ENCODE data around the gene TAS2R16.

The TAS2R16 gene, protein sequence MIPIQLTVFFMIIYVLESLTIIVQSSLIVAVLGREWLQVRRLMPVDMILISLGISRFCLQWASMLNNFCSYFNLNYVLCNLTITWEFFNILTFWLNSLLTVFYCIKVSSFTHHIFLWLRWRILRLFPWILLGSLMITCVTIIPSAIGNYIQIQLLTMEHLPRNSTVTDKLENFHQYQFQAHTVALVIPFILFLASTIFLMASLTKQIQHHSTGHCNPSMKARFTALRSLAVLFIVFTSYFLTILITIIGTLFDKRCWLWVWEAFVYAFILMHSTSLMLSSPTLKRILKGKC

DNA sequence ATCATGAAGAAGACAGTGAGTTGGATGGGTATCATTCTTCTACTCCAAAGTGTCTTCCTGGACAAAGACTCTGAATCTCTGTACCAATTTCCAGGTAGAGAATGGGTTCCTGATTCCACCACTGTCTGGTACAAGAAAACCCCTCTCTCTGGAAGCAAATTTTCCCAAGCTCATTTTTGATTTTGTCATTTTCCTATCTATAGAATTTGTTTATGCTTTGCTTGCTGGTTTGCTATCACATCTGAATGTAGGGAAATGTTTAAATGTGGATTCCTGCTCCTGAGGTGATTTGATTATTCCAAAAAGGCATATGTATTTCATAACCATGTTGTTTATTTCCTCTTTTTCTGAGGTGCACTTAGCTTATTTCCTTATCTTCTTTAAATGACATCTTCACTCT lies at the start of gene TAS2R16:
Gene TAS2R16, minus strand, starts transcription at position 101 of the 400 bp plus-strand sequence. Its CDS starts 66 bp downstream, at position 35.
- DNase-seq: no peak

DNA sequence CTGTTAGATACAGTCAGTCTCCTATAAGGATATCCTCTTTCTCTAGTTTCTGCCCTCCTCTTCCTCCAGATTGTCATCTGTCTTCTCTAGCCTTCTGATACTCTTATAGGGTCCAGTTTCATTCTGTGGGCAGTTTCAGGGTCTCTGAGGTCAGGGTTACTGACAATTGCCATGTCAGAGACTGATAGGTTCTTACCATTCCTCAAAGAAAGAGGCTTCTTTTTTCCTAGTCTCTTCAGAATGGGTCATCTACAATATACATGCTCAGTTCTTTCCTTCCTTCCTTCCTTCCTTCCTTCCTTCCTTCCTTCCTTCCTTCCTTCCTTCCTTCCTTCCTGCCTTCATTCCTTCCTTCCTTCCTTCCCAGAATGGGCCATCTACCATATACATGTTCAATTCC lies 48.1 kb upstream of the TAS2R16 start:
- DNase-seq: no peak

DNA sequence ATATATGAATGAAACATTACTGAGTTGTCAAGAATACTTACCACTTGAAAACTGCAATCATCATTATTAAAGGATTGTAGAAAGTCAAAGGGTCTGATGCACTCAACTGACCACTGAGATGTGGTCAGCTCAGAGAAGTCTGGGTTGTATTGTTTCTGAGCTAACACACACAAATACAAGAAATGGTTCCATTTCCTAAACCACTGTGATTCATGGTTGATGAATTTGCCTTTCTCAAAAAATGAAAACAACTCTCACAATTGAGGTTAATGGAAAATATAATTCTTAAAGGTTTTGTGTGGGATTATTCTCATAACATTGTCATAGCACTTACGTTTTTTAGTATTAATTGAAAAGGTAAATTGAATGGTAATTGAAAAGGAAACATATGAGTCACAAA lies 45.6 kb upstream of the TAS2R16 start:
- no peak for DNase-seq

DNA sequence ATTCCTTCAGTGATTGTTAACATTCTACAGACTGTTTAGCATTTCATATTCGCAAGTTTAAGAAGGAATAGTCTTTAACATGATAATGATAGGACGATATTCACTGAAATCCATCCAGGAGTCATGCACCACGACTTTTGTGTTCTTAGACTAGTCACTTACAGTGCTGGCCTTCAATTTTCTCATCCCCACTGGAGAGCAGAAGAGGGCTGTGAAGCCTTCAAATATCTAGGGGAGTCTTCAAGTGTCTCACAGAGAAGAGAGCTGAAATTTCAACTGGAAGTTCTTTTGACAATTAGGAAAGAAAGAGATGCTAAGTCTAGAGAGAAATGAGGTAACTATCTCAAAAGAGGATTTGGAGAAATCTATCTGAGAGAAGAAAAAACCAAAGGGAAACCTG lies 43.8 kb upstream of the TAS2R16 start:
- DNase-seq: no peak

DNA sequence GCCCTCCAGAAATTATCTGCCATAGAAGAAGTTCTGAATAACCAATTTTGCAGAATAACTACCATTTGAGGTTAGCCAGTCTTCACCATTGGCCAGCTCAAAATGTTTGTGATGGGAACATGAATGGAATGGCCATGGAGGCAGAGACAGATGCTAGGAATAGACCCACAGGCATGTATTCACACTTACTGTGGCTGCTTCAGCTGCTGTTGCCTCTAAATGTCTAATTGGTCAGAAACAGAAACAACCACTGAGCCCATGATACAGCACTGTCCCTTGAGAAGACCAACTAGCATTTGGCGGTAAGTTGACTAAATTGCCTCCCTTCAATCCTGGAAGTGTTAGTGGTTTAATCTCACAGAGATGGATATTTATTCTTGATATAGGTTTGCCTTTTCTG lies 38.6 kb upstream of the TAS2R16 start:
- no peak for DNase-seq

DNA sequence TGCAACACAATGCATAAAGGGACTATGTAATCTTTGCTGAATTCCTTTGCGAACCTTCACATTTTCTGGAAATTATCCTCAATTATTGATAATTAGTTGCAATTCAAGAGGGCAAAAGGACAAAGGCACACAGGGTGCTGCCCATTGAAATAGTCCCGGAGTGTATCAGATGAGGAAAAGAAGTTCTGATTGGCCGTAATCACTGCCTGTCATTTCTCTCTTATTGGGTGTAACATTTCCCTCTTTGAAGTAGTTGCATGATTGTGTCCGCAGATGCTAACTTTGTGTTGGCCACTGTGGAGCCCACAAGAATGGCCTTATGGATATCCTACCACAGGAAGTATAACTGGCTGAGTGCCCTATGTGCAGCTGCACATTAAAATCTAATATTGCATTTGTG lies 35.1 kb upstream of the TAS2R16 start:
- DNase-seq: no peak

DNA sequence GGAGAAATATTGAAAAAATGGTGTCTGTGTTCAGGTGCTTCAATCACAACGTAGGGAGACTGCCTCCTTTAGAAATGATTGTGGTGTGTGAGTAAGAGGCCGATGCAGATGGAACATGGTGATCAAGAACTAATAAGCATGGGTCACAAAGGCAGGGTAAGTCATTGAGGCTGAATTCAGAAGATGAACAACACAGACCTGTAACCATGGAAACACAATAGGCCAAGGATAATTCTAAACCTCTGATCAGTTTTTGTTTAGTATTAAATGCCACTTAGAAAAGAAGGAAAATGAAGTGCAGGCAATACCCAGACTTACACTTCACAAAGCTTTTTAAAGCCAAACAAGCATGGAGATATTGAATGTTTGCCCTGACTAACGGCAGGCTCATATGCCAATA lies 32.8 kb upstream of the TAS2R16 start:
- DNase-seq: no peak

DNA sequence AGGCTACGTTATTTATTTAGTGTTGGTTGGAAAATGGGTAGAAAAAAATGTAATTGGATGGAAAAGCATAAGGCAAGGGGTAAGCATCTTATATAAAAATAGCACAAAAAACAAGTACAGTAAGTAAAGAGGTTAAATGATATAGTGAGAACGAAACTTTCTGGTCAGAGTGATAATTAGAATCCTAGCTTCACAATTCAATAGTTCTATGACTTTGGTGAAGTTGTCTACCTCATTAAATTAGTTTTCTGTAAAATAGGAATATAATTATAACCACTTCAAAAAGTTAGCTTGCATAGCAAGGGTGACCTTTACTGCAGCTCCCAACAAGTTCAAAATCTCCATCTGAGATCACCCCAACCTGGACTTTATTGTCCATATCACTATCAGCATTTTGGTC lies 30.8 kb upstream of the TAS2R16 start:
- no peak for DNase-seq

DNA sequence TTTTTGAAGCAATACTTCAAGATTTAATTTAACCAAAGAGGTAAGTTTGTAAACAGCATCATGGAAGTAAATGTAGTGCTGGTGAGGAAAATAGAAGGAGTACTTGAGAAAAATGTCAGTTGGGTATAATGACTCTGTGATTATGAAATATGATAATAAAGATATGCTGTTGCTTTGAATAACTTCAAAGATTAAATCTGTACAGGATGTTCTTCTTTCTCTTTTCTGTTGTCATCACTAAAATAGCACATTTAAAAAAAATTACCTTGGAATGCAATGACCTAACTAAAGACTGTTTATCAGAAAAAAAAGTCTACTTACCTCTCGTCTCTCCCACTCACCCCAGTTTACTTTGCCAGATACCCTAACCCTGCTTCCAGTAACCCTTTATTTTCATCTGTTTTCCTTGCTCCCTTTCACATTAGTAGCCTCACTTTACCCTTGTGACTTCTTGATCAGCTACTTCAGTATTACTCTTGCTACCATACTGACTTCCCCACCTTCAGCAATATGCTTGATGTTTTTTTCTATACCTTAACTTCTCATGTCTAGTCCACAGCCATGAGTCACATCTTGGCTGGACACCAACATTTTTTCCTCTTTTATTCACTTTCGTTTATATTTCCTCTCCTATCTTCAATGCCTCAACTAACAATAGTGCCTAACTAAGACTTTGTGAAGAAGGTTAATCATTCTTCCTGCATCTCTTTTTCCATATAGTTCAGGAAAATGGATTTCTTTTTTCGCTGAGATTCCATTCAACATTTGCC lies 29.7 kb upstream of the TAS2R16 start:
- DNase-seq: no peak

DNA sequence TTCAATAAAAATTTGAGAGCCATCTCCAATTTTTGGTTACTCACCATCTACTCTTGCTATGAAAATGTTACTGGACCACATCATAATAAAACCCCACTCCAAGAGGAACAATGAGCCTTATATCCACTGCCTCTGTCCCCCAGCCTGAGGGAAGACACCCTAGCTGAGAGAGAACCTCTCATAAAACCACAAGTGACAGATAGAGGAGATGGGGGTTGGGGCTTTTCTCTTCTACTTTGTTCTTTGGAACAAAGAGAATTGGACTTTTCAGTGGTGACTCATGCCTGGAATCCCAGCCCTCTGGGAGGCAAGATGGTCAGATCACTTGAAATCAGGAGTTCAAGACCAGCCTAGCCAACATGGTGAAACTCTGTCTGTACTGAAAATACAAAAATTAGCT lies 27.6 kb upstream of the TAS2R16 start:
- no peak for DNase-seq

DNA sequence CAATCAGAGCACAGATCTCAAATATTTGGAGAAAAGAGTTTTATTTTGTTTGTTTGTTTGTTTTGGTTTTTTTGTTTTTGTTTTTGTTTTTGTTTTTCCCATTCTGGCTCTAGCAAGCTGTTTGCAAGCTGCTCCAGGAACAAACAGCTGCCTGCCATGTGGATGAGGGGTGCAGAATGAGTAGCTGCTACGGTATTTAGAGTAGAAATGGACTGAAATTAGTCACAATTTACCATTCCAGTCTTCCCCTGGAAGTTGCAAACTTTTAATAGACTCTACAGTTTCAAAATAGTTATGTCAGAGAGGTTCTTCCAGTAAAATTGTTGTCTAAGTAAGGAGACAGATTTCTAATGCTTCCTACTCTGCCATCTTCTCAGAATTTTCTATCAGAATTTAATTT lies 27.1 kb upstream of the TAS2R16 start:
- DNase-seq: no peak

DNA sequence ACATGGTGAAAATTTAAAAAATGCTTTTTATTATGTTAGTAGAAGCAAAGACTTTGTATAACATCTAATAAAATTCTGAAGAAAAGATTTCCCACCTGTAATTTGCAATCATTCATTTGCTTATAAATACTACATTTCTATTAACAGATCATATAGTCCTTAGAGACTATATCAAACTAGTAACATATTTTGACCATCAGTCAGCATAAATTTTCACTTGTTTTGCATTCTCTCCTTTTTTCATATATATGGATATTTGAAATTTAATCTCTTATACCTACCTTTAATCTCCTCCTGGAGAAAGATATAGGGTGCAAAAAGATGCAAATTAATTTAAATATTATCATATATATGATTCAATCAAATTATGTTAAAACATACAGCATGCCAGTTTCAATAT lies 16.9 kb upstream of the TAS2R16 start:
- no peak for DNase-seq

DNA sequence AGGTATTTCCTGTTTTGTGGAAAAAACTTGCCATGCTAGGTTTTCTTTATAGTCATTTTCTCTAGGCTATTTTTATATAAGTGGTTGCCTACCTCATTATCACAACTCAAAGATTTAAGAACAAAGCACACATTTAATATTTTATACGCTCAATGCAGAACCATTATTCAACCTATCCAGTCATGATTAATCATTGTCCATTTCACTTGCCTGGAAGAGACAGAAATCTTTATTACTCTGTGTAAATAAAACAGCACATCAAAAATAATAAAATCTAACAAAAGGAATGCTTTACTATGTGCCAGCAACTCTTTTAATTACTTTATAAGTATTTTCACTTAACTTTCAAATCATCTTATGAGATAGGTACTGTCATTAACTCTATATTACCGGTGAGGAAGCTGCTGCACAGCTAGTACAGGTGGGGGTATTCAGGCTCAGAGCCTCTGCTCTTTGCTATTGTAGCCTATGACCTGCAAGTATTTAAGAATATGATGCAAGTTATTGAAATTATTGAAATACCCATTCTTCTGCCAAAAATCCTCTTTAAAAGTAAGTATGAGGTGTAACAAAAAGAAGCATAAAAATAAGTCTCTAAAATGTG lies 16.4 kb upstream of the TAS2R16 start:
- no peak for DNase-seq

DNA sequence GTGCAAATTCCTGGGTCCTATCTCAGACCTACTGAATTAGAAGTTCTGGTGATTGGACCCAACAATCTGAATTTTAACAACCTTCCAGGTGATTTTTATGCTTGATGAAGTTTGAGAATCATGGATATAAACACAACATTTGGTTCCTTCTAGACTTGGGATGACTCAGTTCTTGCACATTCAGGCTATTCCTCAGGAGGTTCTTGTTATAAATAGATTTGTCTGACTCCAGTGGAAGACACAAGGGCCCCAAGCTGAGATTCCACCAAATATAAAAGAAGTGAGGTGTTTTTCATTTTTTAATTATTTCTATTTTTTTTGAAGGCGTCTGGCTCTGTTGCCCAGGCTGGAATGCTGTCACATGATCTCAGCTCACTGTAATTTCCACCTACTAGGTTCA lies 9.4 kb upstream of the TAS2R16 start:
- DNase-seq: no peak

DNA sequence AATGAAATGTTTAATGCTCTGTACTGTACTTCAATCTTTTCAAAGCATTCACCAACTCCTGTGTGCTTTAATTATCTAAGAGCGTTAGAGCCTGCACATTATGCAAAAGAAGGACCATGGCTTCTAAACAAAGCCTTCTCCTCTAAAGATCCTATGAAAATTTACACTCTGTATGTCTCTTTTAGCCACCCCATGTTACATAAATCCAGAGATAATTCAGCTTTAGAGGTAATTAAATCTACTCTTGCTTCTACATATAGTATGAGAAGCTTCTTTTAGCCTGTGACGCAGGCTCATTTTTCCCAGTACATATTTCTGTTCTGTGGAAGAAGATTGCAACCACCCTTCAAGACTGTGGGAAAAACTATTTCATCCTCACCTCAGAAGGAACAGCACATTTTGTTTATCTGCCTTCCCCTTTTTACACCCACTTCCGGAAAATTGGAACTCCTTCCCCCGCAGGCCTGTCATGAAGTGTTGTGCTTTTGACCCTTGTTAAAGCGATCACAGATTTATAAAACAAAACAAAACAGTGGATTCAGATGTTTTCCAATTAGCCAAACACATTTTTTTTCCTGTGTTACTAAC lies 8.1 kb upstream of the TAS2R16 start:
- DNase-seq: no peak

DNA sequence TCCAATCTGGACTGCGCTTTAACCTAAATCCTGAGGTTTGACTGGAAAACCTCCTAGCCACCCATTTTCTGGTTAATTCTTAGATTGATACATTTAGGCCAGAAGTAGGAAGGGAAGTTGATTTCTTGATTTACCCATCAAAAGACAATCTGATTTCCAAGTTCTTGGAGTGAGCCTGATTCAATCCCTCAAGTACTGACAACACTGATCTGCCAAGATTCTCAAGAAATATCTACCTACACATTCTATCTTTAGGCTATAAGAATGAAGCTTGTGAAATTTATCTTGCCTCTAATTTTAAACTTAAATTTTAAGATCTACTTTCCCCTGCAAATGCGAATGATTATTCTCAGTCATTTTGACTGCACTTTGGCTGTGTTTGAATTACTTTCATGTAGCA lies 5.9 kb downstream of the TAS2R16 start:
- DNase-seq: no peak

DNA sequence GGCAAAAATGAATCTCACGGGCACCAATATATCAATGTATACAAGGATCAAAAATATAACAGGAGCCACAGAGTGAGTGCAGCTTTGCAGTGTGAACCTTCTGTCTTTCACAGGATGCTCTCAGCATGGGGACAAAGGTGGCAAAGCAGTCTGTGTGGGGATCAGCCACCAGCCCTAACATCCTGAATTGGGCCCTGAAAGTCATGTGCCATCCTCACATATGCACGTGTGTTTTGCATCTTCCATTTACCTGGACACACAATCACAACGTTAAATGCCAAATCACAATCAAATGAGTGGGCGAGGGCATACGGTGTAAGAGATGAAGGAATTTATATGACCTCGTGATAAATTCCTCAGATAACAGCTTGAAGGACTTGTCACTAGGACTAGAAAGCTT lies 6.5 kb downstream of the TAS2R16 start:
- no peak for DNase-seq

DNA sequence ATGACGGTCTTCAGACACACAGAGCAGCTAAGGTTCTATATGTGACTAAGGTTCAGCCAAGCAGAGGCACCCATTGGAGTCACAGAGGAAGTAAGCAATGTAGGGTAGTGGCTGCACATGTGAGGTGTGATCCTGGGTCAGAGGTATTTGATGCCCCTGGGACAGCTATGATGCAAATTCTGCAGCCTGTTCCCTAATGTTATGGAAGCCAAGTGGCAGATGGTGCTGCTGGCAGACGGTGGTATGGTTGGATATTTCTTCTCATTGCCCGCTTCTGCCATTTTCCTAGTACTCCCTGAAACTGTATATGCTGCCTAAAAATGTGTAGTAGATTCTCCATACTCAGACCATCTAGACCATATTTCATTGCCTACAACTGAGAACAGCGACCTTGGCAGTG lies 7.2 kb downstream of the TAS2R16 start:
- no peak for DNase-seq

DNA sequence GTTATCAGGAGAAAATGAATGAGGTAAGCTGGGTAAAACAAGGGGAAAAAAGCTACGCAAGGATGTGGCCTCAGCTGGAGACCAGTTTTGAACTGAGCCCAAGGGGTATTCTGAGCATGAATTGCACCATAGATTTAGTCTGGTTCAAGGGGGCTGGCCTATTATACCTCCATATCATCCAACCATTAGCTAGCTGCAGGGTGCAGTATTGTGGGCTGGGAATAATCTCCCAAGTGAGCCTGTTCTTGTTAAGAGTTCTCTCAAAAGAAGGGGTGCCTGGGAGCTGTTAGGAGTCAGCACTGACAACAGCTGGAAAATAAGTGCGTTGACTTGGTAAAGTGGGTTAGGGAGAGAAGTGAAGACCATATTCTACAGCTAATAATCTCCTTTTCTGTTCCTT lies 8.0 kb downstream of the TAS2R16 start:
- no peak for DNase-seq

DNA sequence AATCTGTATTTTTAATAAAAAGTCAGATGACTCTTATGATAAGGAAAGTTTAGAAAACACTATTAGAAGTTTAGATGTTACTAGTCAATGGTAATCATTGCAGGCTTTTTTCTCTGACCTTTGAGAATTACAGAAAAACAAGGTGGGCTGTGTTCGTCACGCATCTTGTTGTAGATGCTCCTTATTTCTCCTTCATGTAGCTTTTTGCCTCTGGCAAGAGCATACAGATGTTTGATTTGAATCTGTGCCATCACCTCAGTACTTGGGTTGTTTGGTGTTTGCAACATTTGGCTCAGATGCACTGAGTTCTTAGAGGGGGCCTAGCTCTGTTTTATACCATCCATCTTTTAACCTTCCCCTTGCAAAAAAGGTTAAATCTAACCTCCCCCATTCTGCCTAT lies 11.5 kb downstream of the TAS2R16 start:
- no peak for DNase-seq

DNA sequence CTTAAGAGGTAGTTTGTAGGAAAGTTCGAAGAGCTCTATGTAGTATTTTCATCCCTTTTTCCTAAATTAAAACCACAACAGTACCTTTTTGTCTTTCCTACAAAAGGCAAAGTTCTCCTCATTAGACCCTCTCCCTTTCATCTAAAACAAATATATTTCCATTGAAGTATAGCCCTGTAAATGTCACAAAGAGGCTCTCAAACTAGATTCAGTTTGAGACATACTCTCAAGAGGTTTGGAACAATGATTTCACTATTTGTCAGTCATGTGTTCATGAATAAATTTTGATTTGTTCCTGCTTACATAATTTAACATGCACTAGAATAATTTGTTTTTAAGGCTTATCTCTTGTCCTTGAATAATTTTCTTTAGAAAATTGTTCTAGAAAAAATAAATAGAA lies 12.2 kb downstream of the TAS2R16 start:
- DNase-seq: no peak

DNA sequence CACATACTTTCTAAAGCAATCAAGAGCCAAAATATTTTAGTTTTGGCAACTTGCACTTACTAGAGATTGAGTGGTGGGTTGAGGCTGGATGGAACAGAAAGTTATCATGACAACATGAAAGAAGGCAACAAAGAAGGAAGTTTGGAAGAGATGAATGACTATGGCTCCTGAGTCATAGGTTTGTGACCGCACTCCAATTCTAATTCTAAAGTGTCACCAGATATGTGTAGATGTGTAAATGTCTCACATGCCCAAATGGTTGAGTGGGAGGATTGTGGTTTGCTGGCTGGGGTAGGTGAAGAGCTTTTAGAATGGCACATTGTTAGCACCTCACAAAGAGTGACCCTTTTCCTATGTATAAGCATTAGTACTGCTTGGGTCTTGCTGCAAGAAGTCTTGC lies 20.2 kb downstream of the TAS2R16 start:
- no peak for DNase-seq

DNA sequence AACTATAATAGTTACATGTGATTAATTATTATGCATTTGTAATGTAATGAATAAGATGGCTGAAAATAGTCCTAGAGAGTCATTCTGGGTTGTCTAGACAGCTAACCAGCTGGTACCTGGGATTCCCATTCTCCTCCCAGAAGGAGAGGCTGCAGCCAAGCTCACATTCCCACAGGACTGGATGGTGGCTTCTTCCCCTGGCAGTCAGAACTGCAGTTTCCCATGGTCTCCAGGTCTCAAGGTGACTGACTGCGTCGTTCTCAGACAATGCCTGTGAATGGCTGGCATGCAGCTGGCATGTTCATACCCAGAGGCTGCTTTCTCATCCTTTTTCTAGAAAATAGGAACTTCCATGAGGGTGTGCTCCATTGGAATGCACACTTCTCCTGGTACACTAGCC lies 21.3 kb downstream of the TAS2R16 start:
- no peak for DNase-seq

DNA sequence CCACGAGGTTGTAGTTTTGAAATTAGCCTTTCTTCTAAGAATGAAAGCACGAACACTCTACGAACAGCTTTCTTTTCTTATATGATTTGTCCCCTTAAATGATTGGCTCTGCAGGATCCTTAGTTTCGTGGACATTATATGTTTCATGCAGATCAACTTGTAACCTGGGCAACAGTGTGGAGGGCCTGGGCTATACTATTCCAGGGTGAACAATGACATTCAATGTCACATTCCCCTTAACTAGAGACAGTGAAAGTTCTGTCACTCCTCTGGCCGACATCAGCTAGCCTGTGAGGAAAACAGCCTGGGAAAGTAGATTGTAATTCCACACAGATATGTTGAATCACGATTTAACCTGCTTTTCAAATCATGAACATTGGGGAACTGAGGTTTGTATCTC lies 23.4 kb downstream of the TAS2R16 start:
- no peak for DNase-seq

Data from left hindlimb (tissue), 1 donor.